A549 treated with AZD9567 at 1 μM for 4 hours (cell line): ENCODE results near the gene CD226. TPM values are rescaled to one million over a fixed set of nuclear protein-coding genes. Genes with fewer than 3 reads are reported as not detected.

Source experiments
- total RNA-seq: library from RNA; stranded (reverse); fragments of 200-300 nt; extraction: Qiagen RNA extraction; gene quantifications from 5 replicates; pipeline ENCODE4 v1.2.3, GENCODE V29; 2022; ENCODE audit not compliant: insufficient read depth

The CD226 gene
- total RNA-seq: 0.06 to 1.2 TPM (median 0.16 TPM) in 5 replicates

GRCh38 chr18:69947361-69948133, at the start of gene CD226:
CD226 (minus strand) TSS chr18:69947873; CDS start chr18:69947406, 467 bp downstream.

